Measurements from ENCODE around the gene PRKACB.

DNA sequence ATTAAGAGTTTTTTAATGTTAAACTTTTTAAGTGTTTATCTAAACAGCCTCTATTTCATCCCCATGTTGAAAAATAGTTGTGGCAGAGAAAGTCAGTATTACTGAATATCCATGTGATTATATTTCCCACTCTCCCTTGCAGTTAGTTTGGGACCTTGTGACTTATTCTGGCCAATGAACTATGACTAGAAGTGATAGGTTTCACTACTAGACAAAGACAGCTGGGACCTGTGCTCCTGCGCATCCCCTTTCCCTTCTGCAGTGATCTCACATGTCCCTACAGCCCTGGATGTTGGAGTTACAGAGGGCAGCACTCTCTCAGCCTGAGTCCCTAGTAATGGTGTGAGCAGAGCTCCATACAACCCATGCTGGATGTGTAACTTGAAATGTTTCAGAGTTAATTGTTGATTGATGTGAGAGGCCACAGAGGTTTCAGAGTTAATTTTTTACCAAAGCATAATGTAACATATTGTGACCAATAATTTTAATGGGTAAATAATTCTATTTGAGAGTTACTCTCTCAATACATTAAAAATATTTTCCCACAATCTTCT, 138.8 kb downstream of the PRKACB start:
- TF ChIP-seq, protein P1, sequence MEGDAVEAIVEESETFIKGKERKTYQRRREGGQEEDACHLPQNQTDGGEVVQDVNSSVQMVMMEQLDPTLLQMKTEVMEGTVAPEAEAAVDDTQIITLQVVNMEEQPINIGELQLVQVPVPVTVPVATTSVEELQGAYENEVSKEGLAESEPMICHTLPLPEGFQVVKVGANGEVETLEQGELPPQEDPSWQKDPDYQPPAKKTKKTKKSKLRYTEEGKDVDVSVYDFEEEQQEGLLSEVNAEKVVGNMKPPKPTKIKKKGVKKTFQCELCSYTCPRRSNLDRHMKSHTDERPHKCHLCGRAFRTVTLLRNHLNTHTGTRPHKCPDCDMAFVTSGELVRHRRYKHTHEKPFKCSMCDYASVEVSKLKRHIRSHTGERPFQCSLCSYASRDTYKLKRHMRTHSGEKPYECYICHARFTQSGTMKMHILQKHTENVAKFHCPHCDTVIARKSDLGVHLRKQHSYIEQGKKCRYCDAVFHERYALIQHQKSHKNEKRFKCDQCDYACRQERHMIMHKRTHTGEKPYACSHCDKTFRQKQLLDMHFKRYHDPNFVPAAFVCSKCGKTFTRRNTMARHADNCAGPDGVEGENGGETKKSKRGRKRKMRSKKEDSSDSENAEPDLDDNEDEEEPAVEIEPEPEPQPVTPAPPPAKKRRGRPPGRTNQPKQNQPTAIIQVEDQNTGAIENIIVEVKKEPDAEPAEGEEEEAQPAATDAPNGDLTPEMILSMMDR (IDR thresholded peaks at IDR 0.05; ENCODE audit: low read depth, low read length, poor library complexity, severe bottlenecking): no peak
- TF ChIP-seq EZH2phosphoT487 (IDR thresholded peaks at IDR 0.05; ENCODE audit: borderline replicate concordance, low read length): no peak

All from DOHH2 (cell line).